ENCODE data around the gene FAM222B.

The FAM222B gene

DNA sequence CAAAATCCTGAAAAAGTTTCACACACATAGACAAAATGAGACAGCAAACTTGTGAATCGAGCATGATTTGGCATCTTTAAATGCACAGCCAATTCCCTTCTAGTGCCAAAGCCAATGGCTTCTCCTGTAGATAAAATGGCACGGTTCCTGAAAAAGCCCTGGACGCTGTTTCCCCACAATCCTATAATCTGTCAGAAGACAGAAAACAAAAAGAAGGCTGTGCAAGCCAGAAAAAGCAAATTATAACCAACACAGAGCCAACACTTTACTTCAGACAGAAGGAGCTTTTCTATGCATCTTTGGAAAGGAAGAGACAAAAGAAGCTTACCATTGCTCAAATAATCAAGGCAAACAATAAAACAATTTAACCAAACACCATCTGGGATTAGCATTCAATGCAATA is 23.8 kb downstream of the FAM222B start:
- no peak overlapping the region for H3K4me3 ChIP-seq (ENCODE audit: low read length)
- no peak for DNase-seq (ENCODE audit: low read depth)
- no peak for TF ChIP-seq CTCF (IDR thresholded peaks at IDR 0.05; ENCODE audit: insufficient read depth, low read depth, low read length, missing control alignments)

DNA sequence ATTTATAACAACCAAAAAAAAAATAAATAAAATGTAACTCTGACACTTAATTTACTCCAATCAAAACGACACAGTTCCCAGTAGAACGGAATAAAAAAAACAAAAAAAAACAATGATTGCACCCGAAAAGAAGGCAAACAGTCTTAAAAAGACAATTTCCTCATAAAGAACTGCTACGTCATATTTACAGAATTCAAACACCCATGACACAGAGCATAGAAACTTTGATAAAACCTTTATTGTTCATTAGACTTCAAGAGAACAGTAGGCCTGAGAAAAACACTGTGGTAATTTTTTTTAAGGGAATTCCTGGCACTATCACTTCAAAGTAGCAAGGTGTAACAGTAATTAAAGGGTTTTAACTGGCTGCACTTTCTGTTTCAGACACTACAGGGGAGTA is 26.1 kb downstream of the FAM222B start:
- TF ChIP-seq CTCF (IDR thresholded peaks at IDR 0.05; ENCODE audit: insufficient read depth, low read depth, low read length, missing control alignments): no peak
- no peak for DNase-seq (ENCODE audit: low read depth)
- no peak overlapping the region for H3K4me3 ChIP-seq (ENCODE audit: low read length)

DNA sequence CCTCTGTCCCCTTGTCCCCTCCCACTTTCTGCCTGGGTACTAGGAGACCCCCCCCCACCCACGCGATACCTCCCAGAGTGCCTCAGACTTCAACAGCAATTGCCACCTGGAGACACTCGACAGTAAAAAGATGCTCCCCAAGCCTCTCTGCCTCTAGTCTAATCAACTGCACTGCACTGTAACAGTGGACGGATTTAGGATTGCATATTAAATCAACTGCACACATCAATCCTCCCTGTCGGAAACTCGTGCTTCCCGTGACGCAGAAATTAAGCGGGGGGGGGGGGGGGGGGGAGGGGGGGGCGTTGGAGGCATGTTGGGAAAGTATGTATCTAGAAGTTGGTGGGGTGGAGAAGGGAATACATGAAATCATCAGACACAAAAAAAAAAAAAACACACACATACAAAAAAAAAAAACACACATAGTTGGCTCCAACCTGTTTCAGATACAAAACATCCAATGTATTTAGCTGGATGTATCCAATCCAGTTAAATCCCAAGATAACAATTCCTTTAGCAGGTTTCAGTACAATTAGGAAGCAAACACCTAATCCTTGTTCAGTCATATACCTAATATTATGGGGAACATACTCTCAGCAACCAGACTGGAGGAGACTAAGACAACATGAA is 29.7 kb downstream of the FAM222B start:
- peak overlapping the region; percentile 87 for H3K4me3 ChIP-seq (ENCODE audit: low read length)
- peak; percentile 43 for DNase-seq (ENCODE audit: low read depth)
- no peak for TF ChIP-seq CTCF (IDR thresholded peaks at IDR 0.05; ENCODE audit: insufficient read depth, low read depth, low read length, missing control alignments)

DNA sequence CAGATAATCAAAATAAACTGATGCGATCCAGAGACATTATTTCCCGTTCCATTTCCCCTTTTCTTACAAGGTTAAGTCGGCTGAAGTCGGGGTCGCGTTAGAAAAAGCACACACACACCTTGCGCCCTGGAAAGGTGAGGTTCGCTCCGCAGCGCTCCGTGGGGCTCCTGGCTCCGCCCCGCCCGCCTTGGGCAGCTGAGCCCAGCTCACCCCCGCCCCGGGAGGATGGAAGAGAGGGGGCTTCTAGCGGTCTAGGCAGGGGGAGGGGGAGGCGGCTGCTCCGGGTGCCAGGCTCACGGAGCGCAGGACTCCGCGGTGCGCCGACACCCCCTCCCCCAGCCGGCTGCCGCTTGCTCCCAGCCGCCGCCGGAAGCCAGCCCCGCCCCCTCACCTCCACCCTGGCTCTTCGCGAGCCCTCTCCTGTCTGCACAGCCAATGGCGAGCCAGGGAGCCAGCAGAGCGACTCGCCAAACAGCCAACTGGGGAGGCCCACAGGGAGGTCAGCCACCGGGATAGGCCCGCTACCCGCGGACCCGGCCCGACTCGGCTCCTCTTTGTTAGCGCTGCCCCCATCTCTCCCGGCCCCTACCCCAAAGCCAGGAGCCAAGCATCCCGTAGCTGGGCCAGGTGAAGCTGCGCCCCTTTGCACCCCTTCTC is 30.4 kb downstream of the FAM222B start:
- peak; percentile 98 for DNase-seq (ENCODE audit: low read depth)
- TF ChIP-seq CTCF (IDR thresholded peaks at IDR 0.05; ENCODE audit: insufficient read depth, low read depth, low read length, missing control alignments): no peak
- peak overlapping the region; percentile 87 for H3K4me3 ChIP-seq (ENCODE audit: low read length)

DNA sequence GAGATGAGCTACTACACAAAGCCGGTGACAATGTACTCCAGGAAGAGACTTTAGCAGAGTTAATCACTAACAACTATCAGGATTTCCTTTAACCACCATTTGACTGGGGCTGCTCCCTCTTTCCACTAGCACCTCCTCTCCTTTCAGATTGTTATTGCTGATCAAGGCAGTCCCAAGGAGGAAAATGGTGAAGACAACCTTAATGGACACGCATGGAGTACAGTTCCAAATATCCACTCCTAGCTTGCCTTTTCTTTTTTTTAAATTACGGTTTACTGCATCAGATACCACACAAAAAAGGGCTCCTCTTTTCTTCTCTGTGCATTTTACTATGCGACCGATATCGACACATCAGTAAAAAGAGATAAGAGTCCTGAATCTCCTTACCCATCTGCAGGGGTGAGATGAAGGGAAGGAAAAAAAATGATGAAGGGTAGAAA is 30.9 kb downstream of the FAM222B start:
- peak; percentile 7 for TF ChIP-seq CTCF (IDR thresholded peaks at IDR 0.05; ENCODE audit: insufficient read depth, low read depth, low read length, missing control alignments)
- peak overlapping the region; percentile 87 for H3K4me3 ChIP-seq (ENCODE audit: low read length)
- DNase-seq (ENCODE audit: low read depth): peak; percentile 57

DNA sequence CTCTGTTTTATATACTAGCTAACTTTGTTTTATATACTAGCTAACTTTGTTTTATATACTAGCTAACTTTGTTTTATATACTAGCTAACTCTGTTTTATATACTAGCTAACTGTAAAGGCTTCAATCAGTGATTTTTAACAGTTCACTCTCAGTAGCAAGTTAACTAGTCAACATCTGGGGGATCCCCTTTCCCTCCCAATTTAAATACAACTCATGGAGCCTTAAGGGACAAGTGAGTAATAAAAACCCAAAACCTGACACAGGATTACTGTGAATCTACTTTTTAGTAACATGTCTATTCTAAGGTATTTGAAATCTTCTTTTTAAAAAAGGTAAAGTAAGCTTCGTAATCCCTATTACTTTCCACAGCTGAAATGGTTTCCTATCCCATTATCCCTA is 32.2 kb downstream of the FAM222B start:
- H3K4me3 ChIP-seq (ENCODE audit: low read length): peak overlapping the region; percentile 87
- DNase-seq (ENCODE audit: low read depth): peak; percentile 47
- TF ChIP-seq CTCF (IDR thresholded peaks at IDR 0.05; ENCODE audit: insufficient read depth, low read depth, low read length, missing control alignments): no peak

Measured in epithelial cell of esophagus (primary cell).